Measurements from ENCODE around the gene CCDC187.

CCDC187 gene

DNA sequence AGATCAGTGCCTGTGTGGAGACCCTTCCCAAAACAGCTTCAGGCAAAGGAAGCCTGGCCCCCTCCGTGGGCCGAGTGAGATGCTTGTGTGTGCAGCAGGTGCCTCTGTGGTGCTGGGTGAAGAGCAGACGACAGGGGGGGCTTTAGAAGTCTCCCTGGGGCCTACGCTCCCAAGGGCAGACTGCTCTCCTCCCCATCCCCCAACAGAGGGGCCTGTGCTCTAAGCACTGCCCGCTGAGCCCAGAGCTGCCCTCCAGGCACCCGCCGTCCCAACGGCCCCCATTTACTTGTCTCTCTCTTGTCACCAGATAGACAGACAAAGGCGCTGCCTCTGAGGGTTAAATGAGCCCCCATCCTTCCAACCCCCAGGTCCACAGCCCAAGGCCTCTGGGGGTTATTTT lies 96.3 kb downstream of the CCDC187 start:
- Histone ChIP-seq H3K9me3 (ENCODE audit: control insufficient read depth in 2 of 2, low read length in 2 of 2) (no peaks in the 10 kb centered on the region), H3K4me3 (ENCODE audit: low read length in 2 of 2) (no peak overlapping the region), H3K27me3 (ENCODE audit: control insufficient read depth in 2 of 2, insufficient read depth in 2 of 2, low read length in 2 of 2) (peaks cover 9 to 18% of the 10 kb centered on the region in 2 donors), H3K27ac (ENCODE audit: low read depth in 2 of 2, low read length in 2 of 2) (no peak overlapping the region), H3K36me3 (ENCODE audit: control insufficient read depth in 2 of 2, insufficient read depth in 2 of 2, low read length in 2 of 2) (peaks cover 6% of the 10 kb centered on the region in 2 donors), H3K9ac (ENCODE audit: low read depth in 1 of 2, low read length in 2 of 2) (no peak overlapping the region), H3K4me1 (ENCODE audit: control insufficient read depth in 2 of 2, insufficient read depth in 2 of 2, low read length in 2 of 2) (no peaks in the 10 kb centered on the region)

DNA sequence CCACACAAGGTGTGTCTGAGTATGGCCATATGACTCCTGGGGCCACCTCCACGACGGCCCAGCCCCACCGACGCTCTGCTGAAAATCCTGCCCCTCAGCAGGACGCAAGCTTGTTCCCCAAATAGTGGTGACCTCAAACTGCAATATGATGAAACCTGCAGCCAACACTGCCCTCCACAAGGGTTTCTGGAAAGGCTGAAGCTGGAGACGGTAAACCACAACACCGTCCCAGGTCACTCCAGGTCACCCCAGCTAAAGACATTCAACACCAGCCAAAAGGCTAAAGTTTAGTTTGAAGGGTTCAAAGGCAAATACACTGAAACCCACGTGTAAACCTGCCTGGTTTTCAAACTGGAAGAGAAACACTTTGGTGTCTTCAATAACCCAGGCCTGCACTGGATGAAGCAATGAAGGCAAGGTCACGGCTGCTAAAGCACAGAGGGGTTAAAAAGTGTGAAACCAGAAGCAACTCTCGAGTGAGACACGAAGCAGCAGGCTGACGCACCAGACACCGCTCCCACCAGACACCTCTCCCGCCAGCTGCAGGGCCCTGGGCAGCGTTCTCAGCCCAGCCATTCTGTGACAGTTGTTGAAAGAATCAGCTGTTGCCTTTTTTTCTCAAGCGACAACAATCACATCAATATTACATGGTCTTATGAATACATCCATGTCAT lies 97.2 kb downstream of the CCDC187 start:
- no peak overlapping the region for H3K4me3 ChIP-seq (ENCODE audit: low read length in 2 of 2)
- peaks cover 11 to 21% of the 10 kb centered on the region in 2 donors for H3K27me3 ChIP-seq (ENCODE audit: control insufficient read depth in 2 of 2, insufficient read depth in 2 of 2, low read length in 2 of 2)
- no peak overlapping the region for H3K9ac ChIP-seq (ENCODE audit: low read depth in 1 of 2, low read length in 2 of 2)
- no peak overlapping the region for H3K27ac ChIP-seq (ENCODE audit: low read depth in 2 of 2, low read length in 2 of 2)
- H3K9me3 ChIP-seq (ENCODE audit: control insufficient read depth in 2 of 2, low read length in 2 of 2): no peaks in the 10 kb centered on the region
- no peaks in the 10 kb centered on the region for H3K4me1 ChIP-seq (ENCODE audit: control insufficient read depth in 2 of 2, insufficient read depth in 2 of 2, low read length in 2 of 2)
- peaks cover 6% of the 10 kb centered on the region in 2 donors for H3K36me3 ChIP-seq (ENCODE audit: control insufficient read depth in 2 of 2, insufficient read depth in 2 of 2, low read length in 2 of 2)

DNA sequence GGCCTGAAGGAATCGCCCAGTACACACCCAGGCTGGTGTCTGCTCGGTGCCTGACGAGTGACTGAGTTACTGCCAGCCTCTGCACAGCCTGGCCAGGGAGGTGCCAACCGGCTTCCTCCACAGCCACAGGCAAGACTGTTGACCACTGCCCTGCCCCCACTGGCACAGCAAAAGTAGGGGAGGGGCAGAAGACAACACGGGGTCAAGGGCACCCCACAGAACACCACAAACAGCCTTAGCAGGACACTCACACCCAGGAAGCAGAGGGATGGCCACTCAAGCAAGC lies 98.2 kb downstream of the CCDC187 start:
- Histone ChIP-seq H3K9me3 (ENCODE audit: control insufficient read depth in 2 of 2, low read length in 2 of 2) (no peaks in the 10 kb centered on the region), H3K27ac (ENCODE audit: low read depth in 2 of 2, low read length in 2 of 2) (no peak overlapping the region), H3K27me3 (ENCODE audit: control insufficient read depth in 2 of 2, insufficient read depth in 2 of 2, low read length in 2 of 2) (peaks cover 19 to 32% of the 10 kb centered on the region in 2 donors), H3K4me1 (ENCODE audit: control insufficient read depth in 2 of 2, insufficient read depth in 2 of 2, low read length in 2 of 2) (no peaks in the 10 kb centered on the region), H3K4me3 (ENCODE audit: low read length in 2 of 2) (no peak overlapping the region), H3K36me3 (ENCODE audit: control insufficient read depth in 2 of 2, insufficient read depth in 2 of 2, low read length in 2 of 2) (peaks cover 0 to 2% of the 10 kb centered on the region in 2 donors), H3K9ac (ENCODE audit: low read depth in 1 of 2, low read length in 2 of 2) (no peak overlapping the region)

GRCh38 chr9:136204838-136205706 lies 98.8 kb downstream of the CCDC187 start, which contains the start of gene LHX3:
LHX3 (minus strand) TSS chr9:136205128; CDS start chr9:136205012, 116 bp downstream.
- Histone ChIP-seq H3K9me3 (ENCODE audit: control insufficient read depth in 2 of 2, low read length in 2 of 2) (no peaks in the 10 kb centered on the region), H3K4me3 (ENCODE audit: low read length in 2 of 2) (no peak within 1 kb of the TSS), H3K27me3 (ENCODE audit: control insufficient read depth in 2 of 2, insufficient read depth in 2 of 2, low read length in 2 of 2) (peaks cover 25 to 37% of the 10 kb centered on the region in 2 donors), H3K9ac (ENCODE audit: low read depth in 1 of 2, low read length in 2 of 2) (no peak within 1 kb of the TSS), H3K36me3 (ENCODE audit: control insufficient read depth in 2 of 2, insufficient read depth in 2 of 2, low read length in 2 of 2) (peaks cover 0 to 2% of the 10 kb centered on the region in 2 donors), H3K4me1 (ENCODE audit: control insufficient read depth in 2 of 2, insufficient read depth in 2 of 2, low read length in 2 of 2) (no peaks in the 10 kb centered on the region), H3K27ac (ENCODE audit: low read depth in 2 of 2, low read length in 2 of 2) (no peak within 1 kb of the TSS)

- Histone ChIP-seq H3K27ac (ENCODE audit: low read depth in 2 of 2, low read length in 2 of 2) (no peak overlapping the region), H3K4me1 (ENCODE audit: control insufficient read depth in 2 of 2, insufficient read depth in 2 of 2, low read length in 2 of 2) (no peaks in the 10 kb centered on the region), H3K4me3 (ENCODE audit: low read length in 2 of 2) (no peak overlapping the region), H3K9ac (ENCODE audit: low read depth in 1 of 2, low read length in 2 of 2) (no peak overlapping the region), H3K27me3 (ENCODE audit: control insufficient read depth in 2 of 2, insufficient read depth in 2 of 2, low read length in 2 of 2) (peaks cover 31 to 45% of the 10 kb centered on the region in 2 donors), H3K36me3 (ENCODE audit: control insufficient read depth in 2 of 2, insufficient read depth in 2 of 2, low read length in 2 of 2) (peaks cover 0 to 2% of the 10 kb centered on the region in 2 donors), H3K9me3 (ENCODE audit: control insufficient read depth in 2 of 2, low read length in 2 of 2) (no peaks in the 10 kb centered on the region)
Measured at GRCh38 chr9:136204145-136204805, 99.6 kb downstream of the CCDC187 start.

DNA sequence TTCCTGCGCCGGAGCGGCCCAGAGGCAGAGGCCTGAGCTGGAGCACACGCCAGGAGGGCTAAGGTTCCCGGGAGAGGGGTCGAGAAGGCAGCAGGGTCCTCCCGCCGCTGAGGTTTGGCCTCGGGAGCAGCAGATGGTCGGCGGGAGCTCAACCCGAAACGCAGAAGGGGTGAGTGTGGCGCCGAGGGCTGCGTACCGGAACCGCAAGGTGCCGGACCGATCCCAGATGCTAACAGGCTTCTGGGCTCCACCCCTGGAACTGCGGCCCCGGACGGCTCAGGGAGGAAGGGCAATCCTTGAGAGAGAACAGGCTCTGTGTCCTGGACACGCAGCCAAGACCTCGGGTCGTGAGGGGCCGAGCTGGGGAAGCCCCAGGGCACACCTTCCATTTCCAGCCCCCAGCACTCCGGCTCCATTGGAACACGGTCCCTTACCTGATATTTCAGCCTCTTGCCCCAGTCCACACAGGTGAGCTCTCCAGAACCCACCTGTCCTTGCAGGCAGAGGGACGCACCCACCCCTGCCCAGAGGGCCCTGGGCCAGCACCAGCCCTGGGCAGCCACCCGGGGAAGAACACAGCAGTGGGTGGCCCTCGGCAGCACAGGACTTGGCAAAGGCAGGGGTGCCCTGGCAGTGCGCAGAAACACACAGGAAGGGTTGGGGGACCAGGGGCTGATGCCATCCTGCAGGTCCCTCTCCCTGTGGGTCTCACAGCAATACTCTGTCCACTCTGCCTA lies 100.3 kb downstream of the CCDC187 start:
- Histone ChIP-seq H3K9ac (ENCODE audit: low read depth in 1 of 2, low read length in 2 of 2) (no peak overlapping the region), H3K9me3 (ENCODE audit: control insufficient read depth in 2 of 2, low read length in 2 of 2) (no peaks in the 10 kb centered on the region), H3K36me3 (ENCODE audit: control insufficient read depth in 2 of 2, insufficient read depth in 2 of 2, low read length in 2 of 2) (peaks cover 0 to 2% of the 10 kb centered on the region in 2 donors), H3K27me3 (ENCODE audit: control insufficient read depth in 2 of 2, insufficient read depth in 2 of 2, low read length in 2 of 2) (peaks cover 31 to 46% of the 10 kb centered on the region in 2 donors), H3K27ac (ENCODE audit: low read depth in 2 of 2, low read length in 2 of 2) (no peak overlapping the region), H3K4me3 (ENCODE audit: low read length in 2 of 2) (no peak overlapping the region), H3K4me1 (ENCODE audit: control insufficient read depth in 2 of 2, insufficient read depth in 2 of 2, low read length in 2 of 2) (no peaks in the 10 kb centered on the region)

DNA sequence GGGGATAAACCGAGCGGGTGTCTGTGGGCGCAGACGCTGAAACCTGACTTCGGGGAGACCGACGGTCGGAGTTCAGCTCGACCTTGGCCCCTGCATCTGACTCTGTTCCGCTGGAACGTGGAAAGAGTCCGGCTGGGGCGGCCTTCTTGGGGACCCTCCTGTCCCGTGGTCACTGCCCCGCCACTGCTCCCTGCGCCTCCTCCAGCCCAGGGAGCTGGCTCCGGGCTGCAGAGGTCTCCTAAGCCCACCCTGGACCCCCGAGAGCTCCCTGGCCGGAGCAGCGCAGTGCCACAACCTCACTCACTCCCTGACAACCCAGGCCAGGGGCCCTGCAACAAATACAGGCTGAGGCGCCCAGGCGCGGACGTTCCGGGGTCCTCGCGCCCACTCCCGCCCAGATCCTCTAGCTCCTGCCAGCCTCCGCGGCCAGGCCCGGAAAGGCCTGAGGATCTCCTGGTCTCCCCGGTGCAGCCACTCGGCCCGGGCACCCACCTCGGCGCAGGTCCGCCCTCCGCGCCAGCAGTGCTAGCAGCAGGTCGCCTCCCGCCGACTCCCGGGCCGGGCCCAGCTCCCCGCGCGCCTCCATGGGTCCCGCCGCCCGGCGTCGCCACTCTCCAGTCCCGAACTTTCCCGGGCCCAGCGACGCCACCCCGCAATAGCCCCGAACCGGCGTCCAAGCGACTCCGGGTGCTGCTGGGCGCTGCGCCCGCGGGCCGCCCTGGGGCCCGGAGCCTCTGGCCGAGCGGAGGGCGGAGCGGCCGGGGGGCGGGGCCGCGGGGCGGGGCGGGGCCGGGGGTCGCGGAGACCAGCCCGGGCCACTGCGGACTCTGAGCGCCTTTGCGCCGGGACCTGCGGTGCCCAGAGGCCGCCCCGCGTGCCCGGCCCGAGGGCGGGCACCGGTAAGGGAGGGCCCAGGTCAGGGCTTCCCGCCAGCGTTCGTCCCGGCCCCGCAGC lies 101.2 kb downstream of the CCDC187 start:
- no peak overlapping the region for H3K9ac ChIP-seq (ENCODE audit: low read depth in 1 of 2, low read length in 2 of 2)
- H3K36me3 ChIP-seq (ENCODE audit: control insufficient read depth in 2 of 2, insufficient read depth in 2 of 2, low read length in 2 of 2): no peaks in the 10 kb centered on the region
- no peak overlapping the region for H3K27ac ChIP-seq (ENCODE audit: low read depth in 2 of 2, low read length in 2 of 2)
- H3K4me3 ChIP-seq (ENCODE audit: low read length in 2 of 2): no peak overlapping the region
- peaks cover 35 to 52% of the 10 kb centered on the region in 2 donors for H3K27me3 ChIP-seq (ENCODE audit: control insufficient read depth in 2 of 2, insufficient read depth in 2 of 2, low read length in 2 of 2)
- H3K4me1 ChIP-seq (ENCODE audit: control insufficient read depth in 2 of 2, insufficient read depth in 2 of 2, low read length in 2 of 2): no peaks in the 10 kb centered on the region
- H3K9me3 ChIP-seq (ENCODE audit: control insufficient read depth in 2 of 2, low read length in 2 of 2): no peaks in the 10 kb centered on the region

GRCh38 chr9:136201609-136202453 lies 102.1 kb downstream of the CCDC187 start:
- no peak overlapping the region for H3K4me3 ChIP-seq (ENCODE audit: low read length in 2 of 2)

More at GRCh38 chr9:136201609-136202453, 102.1 kb downstream of the CCDC187 start:
- Histone ChIP-seq H3K36me3 (ENCODE audit: control insufficient read depth in 2 of 2, insufficient read depth in 2 of 2, low read length in 2 of 2) (no peaks in the 10 kb centered on the region), H3K27me3 (ENCODE audit: control insufficient read depth in 2 of 2, insufficient read depth in 2 of 2, low read length in 2 of 2) (peaks cover 39 to 59% of the 10 kb centered on the region in 2 donors), H3K9me3 (ENCODE audit: control insufficient read depth in 2 of 2, low read length in 2 of 2) (no peaks in the 10 kb centered on the region), H3K9ac (ENCODE audit: low read depth in 1 of 2, low read length in 2 of 2) (no peak overlapping the region), H3K27ac (ENCODE audit: low read depth in 2 of 2, low read length in 2 of 2) (no peak overlapping the region), H3K4me1 (ENCODE audit: control insufficient read depth in 2 of 2, insufficient read depth in 2 of 2, low read length in 2 of 2) (no peaks in the 10 kb centered on the region)
